ENCODE results near the gene PDCD7.
"Not testable (repeated sequence)": the region's sequence is repeated elsewhere in the genome, so short reads cannot be mapped to it uniquely, and the experiment has no call there.

Gene PDCD7, protein sequence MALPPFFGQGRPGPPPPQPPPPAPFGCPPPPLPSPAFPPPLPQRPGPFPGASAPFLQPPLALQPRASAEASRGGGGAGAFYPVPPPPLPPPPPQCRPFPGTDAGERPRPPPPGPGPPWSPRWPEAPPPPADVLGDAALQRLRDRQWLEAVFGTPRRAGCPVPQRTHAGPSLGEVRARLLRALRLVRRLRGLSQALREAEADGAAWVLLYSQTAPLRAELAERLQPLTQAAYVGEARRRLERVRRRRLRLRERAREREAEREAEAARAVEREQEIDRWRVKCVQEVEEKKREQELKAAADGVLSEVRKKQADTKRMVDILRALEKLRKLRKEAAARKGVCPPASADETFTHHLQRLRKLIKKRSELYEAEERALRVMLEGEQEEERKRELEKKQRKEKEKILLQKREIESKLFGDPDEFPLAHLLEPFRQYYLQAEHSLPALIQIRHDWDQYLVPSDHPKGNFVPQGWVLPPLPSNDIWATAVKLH

DNA sequence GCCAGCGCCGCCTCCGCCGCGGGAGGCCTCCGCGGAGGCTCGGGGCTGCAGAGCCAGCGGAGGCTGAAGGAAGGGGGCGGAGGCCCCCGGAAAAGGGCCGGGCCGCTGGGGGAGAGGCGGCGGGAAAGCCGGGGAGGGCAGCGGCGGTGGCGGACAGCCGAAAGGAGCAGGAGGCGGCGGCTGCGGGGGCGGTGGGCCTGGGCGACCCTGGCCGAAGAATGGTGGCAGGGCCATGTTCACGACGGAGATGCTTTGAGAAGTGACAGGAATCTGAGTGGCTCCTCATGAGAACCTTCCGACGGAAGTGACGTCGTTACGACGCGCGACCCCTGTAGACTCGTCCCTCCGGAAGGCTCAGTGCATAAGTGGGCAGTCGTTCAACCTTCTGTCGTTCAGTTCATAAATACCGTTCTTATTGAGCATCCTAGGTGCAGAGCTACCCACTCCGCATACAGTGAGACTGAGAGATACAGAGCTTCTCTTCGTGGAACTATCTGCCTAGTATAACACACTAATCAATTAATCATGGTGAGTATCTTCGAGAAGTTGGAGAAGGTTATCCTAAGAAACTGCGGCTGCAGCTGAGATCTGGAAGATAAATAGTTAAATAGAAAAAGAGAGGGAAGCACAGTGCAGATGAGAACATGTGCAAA is at the start of gene PDCD7:
Gene PDCD7, minus strand, starts transcription at position 261 of the 653 bp plus-strand sequence. Its CDS starts 27 bp downstream, at position 234.
- no peaks in the 10 kb centered on the region for H3K9me3 ChIP-seq
- peaks cover 4% of the 10 kb centered on the region for H3K36me3 ChIP-seq
- TF ChIP-seq, protein P1, sequence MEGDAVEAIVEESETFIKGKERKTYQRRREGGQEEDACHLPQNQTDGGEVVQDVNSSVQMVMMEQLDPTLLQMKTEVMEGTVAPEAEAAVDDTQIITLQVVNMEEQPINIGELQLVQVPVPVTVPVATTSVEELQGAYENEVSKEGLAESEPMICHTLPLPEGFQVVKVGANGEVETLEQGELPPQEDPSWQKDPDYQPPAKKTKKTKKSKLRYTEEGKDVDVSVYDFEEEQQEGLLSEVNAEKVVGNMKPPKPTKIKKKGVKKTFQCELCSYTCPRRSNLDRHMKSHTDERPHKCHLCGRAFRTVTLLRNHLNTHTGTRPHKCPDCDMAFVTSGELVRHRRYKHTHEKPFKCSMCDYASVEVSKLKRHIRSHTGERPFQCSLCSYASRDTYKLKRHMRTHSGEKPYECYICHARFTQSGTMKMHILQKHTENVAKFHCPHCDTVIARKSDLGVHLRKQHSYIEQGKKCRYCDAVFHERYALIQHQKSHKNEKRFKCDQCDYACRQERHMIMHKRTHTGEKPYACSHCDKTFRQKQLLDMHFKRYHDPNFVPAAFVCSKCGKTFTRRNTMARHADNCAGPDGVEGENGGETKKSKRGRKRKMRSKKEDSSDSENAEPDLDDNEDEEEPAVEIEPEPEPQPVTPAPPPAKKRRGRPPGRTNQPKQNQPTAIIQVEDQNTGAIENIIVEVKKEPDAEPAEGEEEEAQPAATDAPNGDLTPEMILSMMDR (IDR thresholded peaks at IDR 0.05) = no peak
- peaks cover under 1% of the 10 kb centered on the region for H3K27me3 ChIP-seq
- H3K27ac ChIP-seq = peak within 1 kb of the TSS; percentile 57
- H3K4me1 ChIP-seq (ENCODE audit: control insufficient read depth in 1 of 2, insufficient read depth in 1 of 2, low read depth in 1 of 2, low read length in 1 of 2) = peaks cover 5 to 8% of the 10 kb centered on the region in 2 experiments
- H3K4me3 ChIP-seq (ENCODE audit: low read depth in 1 of 2, low read length in 1 of 2) = peak within 1 kb of the TSS; percentile 56 to 80

DNA sequence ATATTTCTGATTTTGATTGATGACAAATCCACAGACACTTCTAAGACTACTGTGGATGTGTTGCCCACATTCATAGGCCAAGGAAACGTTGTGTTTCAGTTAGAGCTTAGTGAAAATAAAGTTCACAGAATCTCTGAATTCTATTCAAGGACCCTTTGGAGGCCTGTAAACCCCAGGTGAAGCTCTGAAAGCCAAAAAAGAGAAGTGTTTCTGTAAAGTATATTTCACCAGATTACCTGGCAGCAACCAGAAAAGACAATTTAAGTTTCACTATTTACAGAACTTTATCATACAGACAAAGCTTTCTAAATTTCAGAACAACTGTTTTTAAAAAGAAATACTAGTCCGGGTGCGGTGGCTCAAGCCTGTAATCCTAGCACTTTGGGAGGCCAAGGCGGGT is 48.9 kb upstream of the PDCD7 start:
- peak overlapping the region; percentile 47 for H3K27ac ChIP-seq
- TF ChIP-seq, protein P1 (IDR thresholded peaks at IDR 0.05) = no peak
- H3K9me3 ChIP-seq = no peaks in the 10 kb centered on the region
- no peak overlapping the region for H3K4me3 ChIP-seq (ENCODE audit: low read depth in 1 of 2, low read length in 1 of 2)
- H3K27me3 ChIP-seq = no peaks in the 10 kb centered on the region
- H3K4me1 ChIP-seq (ENCODE audit: control insufficient read depth in 1 of 2, insufficient read depth in 1 of 2, low read depth in 1 of 2, low read length in 1 of 2) = peaks cover 22 to 33% of the 10 kb centered on the region in 2 experiments
- peaks cover 20% of the 10 kb centered on the region for H3K36me3 ChIP-seq

DNA sequence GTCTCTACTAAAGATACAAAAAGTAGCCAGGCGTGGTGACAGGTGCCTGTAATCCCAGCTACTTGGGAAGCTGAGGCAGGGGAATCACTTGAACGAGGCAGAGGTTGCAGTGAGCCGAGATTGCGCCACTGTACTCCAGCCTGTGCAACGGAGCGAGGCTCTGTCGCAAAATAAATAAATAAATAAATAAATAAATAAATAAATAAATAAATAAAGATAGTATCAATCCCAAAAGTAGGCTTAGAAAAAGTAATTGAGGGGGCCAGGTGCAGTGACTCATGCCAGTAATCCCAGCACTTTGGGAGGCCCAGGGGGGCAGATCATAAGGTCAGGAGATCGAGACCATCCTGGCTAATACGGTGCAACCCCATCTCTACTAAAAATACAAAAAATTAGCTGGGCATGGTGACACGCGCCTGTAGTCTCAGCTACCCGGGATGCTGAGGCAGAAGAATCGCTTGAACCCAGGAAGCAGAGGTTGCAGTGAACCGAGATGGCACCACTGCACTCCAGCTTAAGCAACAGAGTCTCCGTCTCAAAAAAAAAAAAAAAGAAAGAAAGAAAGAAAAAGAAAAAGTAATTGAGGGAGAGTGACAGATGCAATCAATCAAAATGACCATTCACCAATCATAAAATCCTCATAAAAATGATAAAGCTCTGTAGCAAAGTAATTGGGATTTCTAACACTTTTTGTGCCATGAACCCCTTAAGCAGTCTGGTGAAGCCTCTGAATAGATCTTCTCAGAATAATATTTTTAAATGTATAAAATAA is 48.2 kb upstream of the PDCD7 start:
- peaks cover 28% of the 10 kb centered on the region for H3K36me3 ChIP-seq
- H3K9me3 ChIP-seq; H3K4me3 ChIP-seq (ENCODE audit: low read depth in 1 of 2, low read length in 1 of 2); H3K27me3 ChIP-seq: not testable (repeated sequence)
- H3K27ac ChIP-seq = peak overlapping the region; percentile 47
- H3K4me1 ChIP-seq (ENCODE audit: control insufficient read depth in 1 of 2, insufficient read depth in 1 of 2, low read depth in 1 of 2, low read length in 1 of 2) = peaks cover 22 to 33% of the 10 kb centered on the region in 2 experiments

DNA sequence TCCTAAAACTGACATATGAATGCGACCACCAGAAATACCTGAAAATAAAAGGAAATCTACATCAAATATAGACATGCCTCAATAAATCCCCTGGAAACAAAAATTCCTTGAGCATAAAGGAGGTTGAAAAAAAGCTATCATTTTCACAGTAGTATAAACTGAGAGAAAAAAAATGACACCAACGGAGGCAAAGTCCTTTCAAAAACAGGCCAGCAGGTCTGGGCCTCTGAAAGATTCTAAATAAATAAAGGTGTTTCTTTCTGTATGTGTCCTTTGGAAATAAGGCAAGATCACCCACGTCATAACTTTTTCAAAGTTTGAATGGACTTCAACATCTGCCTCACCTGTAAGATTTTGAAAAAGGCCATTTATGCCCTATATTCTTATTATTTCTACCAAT is 46.6 kb upstream of the PDCD7 start:
- H3K36me3 ChIP-seq = peaks cover 44% of the 10 kb centered on the region
- no peaks in the 10 kb centered on the region for H3K9me3 ChIP-seq
- no peak overlapping the region for H3K4me3 ChIP-seq (ENCODE audit: low read depth in 1 of 2, low read length in 1 of 2)
- no peak overlapping the region for H3K27ac ChIP-seq
- H3K27me3 ChIP-seq = no peaks in the 10 kb centered on the region
- H3K4me1 ChIP-seq (ENCODE audit: control insufficient read depth in 1 of 2, insufficient read depth in 1 of 2, low read depth in 1 of 2, low read length in 1 of 2) = peaks cover 19 to 27% of the 10 kb centered on the region in 2 experiments
- TF ChIP-seq, protein P1 (IDR thresholded peaks at IDR 0.05) = no peak

DNA sequence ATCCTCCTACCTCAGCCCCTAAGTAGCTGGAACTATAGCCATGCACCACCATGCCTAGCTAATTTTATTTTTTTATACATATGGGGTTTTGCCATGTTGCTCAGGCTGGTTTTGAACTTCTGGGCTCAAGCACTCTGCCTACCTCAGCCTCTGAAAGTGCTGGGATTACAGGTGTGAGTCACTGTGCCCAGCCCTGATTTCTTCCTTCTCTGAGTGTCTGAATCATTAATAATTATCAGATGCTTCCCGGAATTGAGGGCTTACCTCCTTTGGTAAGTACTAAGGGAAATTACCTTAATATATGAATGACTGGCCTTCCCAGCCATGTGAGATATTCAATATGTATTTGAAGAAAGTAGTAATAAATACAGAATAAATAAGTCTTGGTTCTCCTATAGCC is 44.3 kb upstream of the PDCD7 start:
- Histone ChIP-seq H3K36me3 (peaks cover 56% of the 10 kb centered on the region), H3K27ac (no peak overlapping the region), H3K4me1 (ENCODE audit: control insufficient read depth in 1 of 2, insufficient read depth in 1 of 2, low read depth in 1 of 2, low read length in 1 of 2) (peaks cover 9 to 13% of the 10 kb centered on the region in 2 experiments), H3K27me3 (no peaks in the 10 kb centered on the region), H3K9me3 (no peaks in the 10 kb centered on the region), H3K4me3 (ENCODE audit: low read depth in 1 of 2, low read length in 1 of 2) (no peak overlapping the region)
- TF ChIP-seq, protein P1 (IDR thresholded peaks at IDR 0.05) = no peak

Data from neutrophil (primary cell).